ENCODE measurements around the gene ABHD8. TPM values are rescaled to one million over a fixed set of nuclear protein-coding genes. Genes with fewer than 3 reads are reported as not detected.

ABHD8 gene
- total and polyA plus RNA-seq, 2 of the 4 experiments (the other 2 are of a cell fraction), result 3.9 to 10.2 TPM

- ATAC-seq (ENCODE audit: low read depth) (no peak), DNase-seq (no peak)
- TF ChIP-seq SMC3 (IDR thresholded peaks at IDR 0.05; ENCODE audit: low read depth, low read length) (no peak), POLR2A (IDR thresholded peaks at IDR 0.05; ENCODE audit: low read depth, low read length) (no peak), FOS (IDR thresholded peaks at IDR 0.05; ENCODE audit: low read depth, low read length) (no peak), MAZ (IDR thresholded peaks at IDR 0.05; ENCODE audit: borderline replicate concordance, low read depth, low read length) (no peak), RAD21 (IDR thresholded peaks at IDR 0.05; ENCODE audit: low read length) (no peak), CHD1 (IDR thresholded peaks at IDR 0.05; ENCODE audit: low read depth, low read length) (no peak), MAFK (IDR thresholded peaks at IDR 0.05; ENCODE audit: low read depth, low read length) (no peak)
- TF ChIP-seq, protein P1, sequence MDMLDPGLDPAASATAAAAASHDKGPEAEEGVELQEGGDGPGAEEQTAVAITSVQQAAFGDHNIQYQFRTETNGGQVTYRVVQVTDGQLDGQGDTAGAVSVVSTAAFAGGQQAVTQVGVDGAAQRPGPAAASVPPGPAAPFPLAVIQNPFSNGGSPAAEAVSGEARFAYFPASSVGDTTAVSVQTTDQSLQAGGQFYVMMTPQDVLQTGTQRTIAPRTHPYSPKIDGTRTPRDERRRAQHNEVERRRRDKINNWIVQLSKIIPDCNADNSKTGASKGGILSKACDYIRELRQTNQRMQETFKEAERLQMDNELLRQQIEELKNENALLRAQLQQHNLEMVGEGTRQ (IDR thresholded peaks at IDR 0.05; ENCODE audit: low read depth, low read length), result no peak
- TF ChIP-seq, protein P2, sequence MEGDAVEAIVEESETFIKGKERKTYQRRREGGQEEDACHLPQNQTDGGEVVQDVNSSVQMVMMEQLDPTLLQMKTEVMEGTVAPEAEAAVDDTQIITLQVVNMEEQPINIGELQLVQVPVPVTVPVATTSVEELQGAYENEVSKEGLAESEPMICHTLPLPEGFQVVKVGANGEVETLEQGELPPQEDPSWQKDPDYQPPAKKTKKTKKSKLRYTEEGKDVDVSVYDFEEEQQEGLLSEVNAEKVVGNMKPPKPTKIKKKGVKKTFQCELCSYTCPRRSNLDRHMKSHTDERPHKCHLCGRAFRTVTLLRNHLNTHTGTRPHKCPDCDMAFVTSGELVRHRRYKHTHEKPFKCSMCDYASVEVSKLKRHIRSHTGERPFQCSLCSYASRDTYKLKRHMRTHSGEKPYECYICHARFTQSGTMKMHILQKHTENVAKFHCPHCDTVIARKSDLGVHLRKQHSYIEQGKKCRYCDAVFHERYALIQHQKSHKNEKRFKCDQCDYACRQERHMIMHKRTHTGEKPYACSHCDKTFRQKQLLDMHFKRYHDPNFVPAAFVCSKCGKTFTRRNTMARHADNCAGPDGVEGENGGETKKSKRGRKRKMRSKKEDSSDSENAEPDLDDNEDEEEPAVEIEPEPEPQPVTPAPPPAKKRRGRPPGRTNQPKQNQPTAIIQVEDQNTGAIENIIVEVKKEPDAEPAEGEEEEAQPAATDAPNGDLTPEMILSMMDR (conservative IDR thresholded peaks at IDR 0.05; ENCODE audit: low read depth, low read length), result no peak
- Histone ChIP-seq H3K4me1 (ENCODE audit: control insufficient read depth, insufficient read depth, low read length) (no peaks in the 10 kb centered on the region), H2BK120ac (ENCODE audit: low read depth, low read length) (no peak overlapping the region), H3K79me1 (ENCODE audit: low read depth in 1 of 2, low read length in 2 of 2) (peaks cover 0 to 3% of the 10 kb centered on the region in 2 experiments; a peak in 2 of 4 replicates), H2AK9ac (replicated peaks; ENCODE audit: low read depth, low read length, poor library complexity) (no peak overlapping the region), H4K20me1 (ENCODE audit: insufficient read depth, low read length) (0 out of 2 replicates have a peak, but pooled peaks cover 4% of the 10 kb centered on the region), H2AFZ (replicated peaks; ENCODE audit: low read length, poor library complexity) (peak overlapping the region; percentile 63), H3K14ac (replicated peaks; ENCODE audit: low read depth, low read length) (no peak overlapping the region), H3K18ac (ENCODE audit: low read depth, low read length) (no peak overlapping the region), H3K9ac (ENCODE audit: low read depth, low read length) (no peak overlapping the region), H3K56ac (ENCODE audit: extremely low read depth, insufficient read depth, low read length) (no peak overlapping the region), H3K36me3 (ENCODE audit: control insufficient read depth, insufficient read depth, low read length) (no peaks in the 10 kb centered on the region), H2BK5ac (ENCODE audit: low read depth, low read length, poor library complexity, severe bottlenecking) (no peak overlapping the region), H3K4me2 (ENCODE audit: low read depth, low read length) (no peak overlapping the region), H4K91ac (ENCODE audit: insufficient read depth, low read depth, low read length) (no peak overlapping the region), H2BK15ac (ENCODE audit: low read depth, low read length) (no peak overlapping the region), H3K23ac (ENCODE audit: low read depth, low read length) (no peak overlapping the region), H4K8ac (ENCODE audit: low read depth in 2 of 2, low read length in 2 of 2) (no peak overlapping the region), H3K27me3 (ENCODE audit: control insufficient read depth, insufficient read depth, low read length) (no peaks in the 10 kb centered on the region), H3K9me3 (ENCODE audit: control insufficient read depth, insufficient read depth, low read length) (peaks cover 10% of the 10 kb centered on the region), H3K9me1 (ENCODE audit: insufficient read depth, low read length) (peaks cover 4% of the 10 kb centered on the region), H4K5ac (ENCODE audit: low read depth, low read length) (no peak overlapping the region), H3K4me3 (ENCODE audit: insufficient read depth, low read depth, low read length) (no peak overlapping the region), H3K4ac (ENCODE audit: low read depth, low read length) (no peak overlapping the region), H3K27ac (ENCODE audit: insufficient read depth, low read length) (no peak overlapping the region), H2AK5ac (ENCODE audit: low read depth, low read length) (no peak overlapping the region), H2BK20ac (ENCODE audit: low read depth, low read length) (no peak overlapping the region)
- dilution Hi-C loops (cut with HindIII; ENCODE audit: low sequenced_read_pairs, unreplicated experiment) (no loop called here), in situ Hi-C loops (cut with MboI; ENCODE audit: low sequenced_read_pairs) (no loop called here), intact Hi-C loops (cut with micrococcal nuclease) (no loop called here)
- 67% methylated on average over 8 of the region's 16 CpGs; no CpG with 5 or more reads in 1 of the 2 experiments for WGBS, 2 experiments (ENCODE audit: extremely low coverage in 2 of 2, insufficient read length in 1 of 2)
- BruUV-seq (replicated peaks), result no TSS peak
- ChIA-PET POLR2A (ENCODE audit: unreplicated experiment) (no interaction called here), CTCF (no interaction called here)
These were observed 40.7 kb downstream of the ABHD8 start for GRCh38 chr19:17262557-17262956.

Data from IMR-90 (cell line).